ENCODE measurements around the gene WT1.

- TF ChIP-seq CTCF (IDR thresholded peaks at IDR 0.05; ENCODE audit: low read depth, low read length, missing input control) (peak; percentile 12), YY1 (IDR thresholded peaks at IDR 0.05) (no peak), SP1 (IDR thresholded peaks at IDR 0.05) (no peak), ZBTB33 (IDR thresholded peaks at IDR 0.05) (no peak), ATF3 (IDR thresholded peaks at IDR 0.05) (no peak), GABPA (IDR thresholded peaks at IDR 0.05 in 1 of 2, conservative IDR thresholded peaks at IDR 0.05 in 1 of 2) (no peak), REST (IDR thresholded peaks at IDR 0.05) (no peak), RAD21 (IDR thresholded peaks at IDR 0.05) (peak; percentile 23 to 46), TAF1 (conservative IDR thresholded peaks at IDR 0.05) (no peak), MAX (IDR thresholded peaks at IDR 0.05) (no peak), JUND (IDR thresholded peaks at IDR 0.05) (no peak)
Measured at GRCh38 chr11:32385998-32386397, 49.3 kb downstream of the WT1 start.

All from liver (tissue), 3 donors.